Thyroid gland (tissue), 4 donors: ENCODE measurements around the gene INPP4A.

Experiments
- CTCF ChIP-seq, 6 experiments: fragments of 200-600 bp in 3 of 6; fragments of 450-650 bp in 3 of 6; sonication (generic) in 3 of 6; IDR thresholded peaks; one replicate each; pipeline ENCODE4 v1.5.1; 2016 to 2019; ENCODE audit warnings: antibody characterized with exemption in 6 of 6, mild to moderate bottlenecking in 2 of 6, inconsistent platforms in 1 of 6, moderate library complexity in 1 of 6
- POLR2A ChIP-seq, 2 donors: fragments of 450-650 bp; IDR thresholded peaks; one replicate each; pipeline ENCODE4 v1.6.1; 2017; ENCODE audit warnings: antibody characterized with exemption in 2 of 2, mild to moderate bottlenecking in 2 of 2, moderate library complexity in 1 of 2

- TF ChIP-seq CTCF (IDR thresholded peaks at IDR 0.05), result no peak
- TF ChIP-seq POLR2A (IDR thresholded peaks at IDR 0.05), result no peak
These were observed 111.0 kb downstream of the INPP4A start for GRCh38 chr2:98555696-98556095.
